ENCODE measurements around the gene GAPDHS. TPM values are rescaled to one million over a fixed set of nuclear protein-coding genes. Genes with fewer than 3 reads are reported as not detected.

The GAPDHS gene
- total and polyA plus RNA-seq, 2 donors (not counting 1 experiment from before 2014, with no cell fraction given), result not detected

DNA sequence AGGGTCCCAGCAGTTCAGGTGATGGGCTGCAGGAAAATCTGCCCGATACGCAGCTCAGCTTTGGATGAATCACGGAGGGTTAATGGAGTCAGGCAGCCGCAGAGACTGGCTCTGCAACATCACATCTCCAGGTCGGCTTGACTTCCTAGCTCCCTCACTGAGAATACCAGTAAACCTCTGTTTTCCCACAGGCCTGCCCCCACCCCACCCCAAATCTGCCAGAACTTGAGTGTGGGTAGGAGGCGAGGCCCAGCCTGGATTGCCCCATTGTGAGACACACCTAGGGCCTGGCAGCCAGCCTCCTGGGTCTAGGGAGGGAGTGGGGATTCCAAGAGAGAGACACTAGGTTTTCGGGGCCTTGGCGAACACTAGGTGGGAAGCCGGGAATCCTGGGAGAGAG is 39.3 kb upstream of the GAPDHS start:
- Histone ChIP-seq H3K4me3 (ENCODE audit: control extremely low read depth in 1 of 5, extremely low read depth in 1 of 5, insufficient read depth in 1 of 5, low read depth in 2 of 5, low read length in 4 of 5) (no peak overlapping the region), H3K4me2 (replicated peaks; ENCODE audit: low read depth, low read length, poor library complexity, severe bottlenecking) (no peak overlapping the region), H3K27ac (ENCODE audit: low read length in 2 of 2) (no peak overlapping the region), H4K20me1 (ENCODE audit: control insufficient read depth, insufficient read depth, low read length, poor library complexity, severe bottlenecking) (no peaks in the 10 kb centered on the region), H3K27me3 (replicated peaks in 1 of 4; ENCODE audit: control extremely low read depth in 1 of 4, control insufficient read depth in 3 of 4, insufficient read depth in 4 of 4, low read length in 3 of 4) (peaks cover 0 to 6% (median 2%) of the 10 kb centered on the region in 4 experiments), H3K9ac (ENCODE audit: low read length) (no peak overlapping the region), H3K79me2 (ENCODE audit: control insufficient read depth, insufficient read depth, low read length) (no peaks in the 10 kb centered on the region), H2AFZ (ENCODE audit: insufficient read depth, low read depth, low read length, poor library complexity, severe bottlenecking) (no peak overlapping the region), H3K36me3 (replicated peaks in 1 of 2; ENCODE audit: control extremely low read depth in 1 of 2, control insufficient read depth in 1 of 2, extremely low read depth in 1 of 2, insufficient read depth in 2 of 2, low read length in 1 of 2) (no peaks in the 10 kb centered on the region), H3K9me3 (ENCODE audit: control extremely low read depth in 1 of 3, control insufficient read depth in 2 of 3, insufficient read depth in 1 of 3, low read length in 2 of 3) (no peaks in the 10 kb centered on the region), H3K4me1 (ENCODE audit: control insufficient read depth in 2 of 2, insufficient read depth in 2 of 2, low read length in 2 of 2) (peaks cover 6 to 11% of the 10 kb centered on the region in 2 donors)
- Mint-ChIP-seq H3K9me3 (ENCODE audit: insufficient read depth) (no peaks in the 10 kb centered on the region), H3K4me3 (no peak overlapping the region), H3K27ac (no peak overlapping the region), H3K4me1 (peaks cover 8% of the 10 kb centered on the region), H3K27me3 (peaks cover 7% of the 10 kb centered on the region)
- ATAC-seq (ENCODE audit: low read depth) (no peak), DNase-seq (no peak)
- WGBS (ENCODE audit: insufficient coverage), result 98% methylated on average over 7 of the region's 9 CpGs
- intact Hi-C loops (cut with micrococcal nuclease), result loop anchor here (10.0 kb wide), 1 partner anchor 349 kb away; the partner anchor contains the start of gene FXYD7
- ChIA-PET CTCF (interaction anchor here (1.4 to 4.2 kb wide), 3 partner anchors 13 to 219 kb away, joined by 3 to 76 read pairs (median 17); no protein-coding TSS in a partner anchor), POLR2A (interaction anchor here (0.6 kb wide), 1 partner anchor 236 kb away, joined by 3 read pairs; no protein-coding TSS in a partner anchor)
- TF ChIP-seq CTCF (IDR thresholded peaks at IDR 0.05), result no peak
- TF ChIP-seq EZH2 (IDR thresholded peaks at IDR 0.05; ENCODE audit: borderline replicate concordance, insufficient read depth, low read depth, low read length, poor library complexity, severe bottlenecking), result no peak

Data from B cell (primary cell).